ENCODE data around the gene ASIC5. TPM values are rescaled to one million over a fixed set of nuclear protein-coding genes. Genes with fewer than 3 reads are reported as not detected.

Gene ASIC5, protein sequence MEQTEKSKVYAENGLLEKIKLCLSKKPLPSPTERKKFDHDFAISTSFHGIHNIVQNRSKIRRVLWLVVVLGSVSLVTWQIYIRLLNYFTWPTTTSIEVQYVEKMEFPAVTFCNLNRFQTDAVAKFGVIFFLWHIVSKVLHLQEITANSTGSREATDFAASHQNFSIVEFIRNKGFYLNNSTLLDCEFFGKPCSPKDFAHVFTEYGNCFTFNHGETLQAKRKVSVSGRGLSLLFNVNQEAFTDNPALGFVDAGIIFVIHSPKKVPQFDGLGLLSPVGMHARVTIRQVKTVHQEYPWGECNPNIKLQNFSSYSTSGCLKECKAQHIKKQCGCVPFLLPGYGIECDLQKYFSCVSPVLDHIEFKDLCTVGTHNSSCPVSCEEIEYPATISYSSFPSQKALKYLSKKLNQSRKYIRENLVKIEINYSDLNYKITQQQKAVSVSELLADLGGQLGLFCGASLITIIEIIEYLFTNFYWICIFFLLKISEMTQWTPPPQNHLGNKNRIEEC
- total RNA-seq (not detected), polyA plus RNA-seq (not detected)
- long read RNA-seq, donor 1 = 0 reads
- long read RNA-seq, donor 2 = 0 reads

GRCh38 chr4:155866177-155866576 is at the start of gene ASIC5:
ASIC5 (minus strand) TSS chr4:155866277; CDS start chr4:155866226, 51 bp downstream.
- no peak for DNase-seq
- Histone ChIP-seq H3K9me3 (no peaks in the 10 kb centered on the region), H3K4me3 (no peak within 1 kb of the TSS), H3K27ac (no peak within 1 kb of the TSS), H3K4me1 (no peaks in the 10 kb centered on the region), H3K36me3 (ENCODE audit: insufficient read depth in 1 of 2, low read depth in 1 of 2) (no peaks in the 10 kb centered on the region), H3K27me3 (ENCODE audit: insufficient read depth in 3 of 3, low read length in 2 of 3) (no peaks in the 10 kb centered on the region)
- intact Hi-C loops (cut with DNase I) = no loop called here
- TF ChIP-seq, protein P1, sequence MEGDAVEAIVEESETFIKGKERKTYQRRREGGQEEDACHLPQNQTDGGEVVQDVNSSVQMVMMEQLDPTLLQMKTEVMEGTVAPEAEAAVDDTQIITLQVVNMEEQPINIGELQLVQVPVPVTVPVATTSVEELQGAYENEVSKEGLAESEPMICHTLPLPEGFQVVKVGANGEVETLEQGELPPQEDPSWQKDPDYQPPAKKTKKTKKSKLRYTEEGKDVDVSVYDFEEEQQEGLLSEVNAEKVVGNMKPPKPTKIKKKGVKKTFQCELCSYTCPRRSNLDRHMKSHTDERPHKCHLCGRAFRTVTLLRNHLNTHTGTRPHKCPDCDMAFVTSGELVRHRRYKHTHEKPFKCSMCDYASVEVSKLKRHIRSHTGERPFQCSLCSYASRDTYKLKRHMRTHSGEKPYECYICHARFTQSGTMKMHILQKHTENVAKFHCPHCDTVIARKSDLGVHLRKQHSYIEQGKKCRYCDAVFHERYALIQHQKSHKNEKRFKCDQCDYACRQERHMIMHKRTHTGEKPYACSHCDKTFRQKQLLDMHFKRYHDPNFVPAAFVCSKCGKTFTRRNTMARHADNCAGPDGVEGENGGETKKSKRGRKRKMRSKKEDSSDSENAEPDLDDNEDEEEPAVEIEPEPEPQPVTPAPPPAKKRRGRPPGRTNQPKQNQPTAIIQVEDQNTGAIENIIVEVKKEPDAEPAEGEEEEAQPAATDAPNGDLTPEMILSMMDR (IDR thresholded peaks at IDR 0.05) = no peak
- no peak for ATAC-seq
- WGBS, 3 donors = 0 to 48% (median 0%) methylated on average over 1 of the region's 1 CpG

DNA sequence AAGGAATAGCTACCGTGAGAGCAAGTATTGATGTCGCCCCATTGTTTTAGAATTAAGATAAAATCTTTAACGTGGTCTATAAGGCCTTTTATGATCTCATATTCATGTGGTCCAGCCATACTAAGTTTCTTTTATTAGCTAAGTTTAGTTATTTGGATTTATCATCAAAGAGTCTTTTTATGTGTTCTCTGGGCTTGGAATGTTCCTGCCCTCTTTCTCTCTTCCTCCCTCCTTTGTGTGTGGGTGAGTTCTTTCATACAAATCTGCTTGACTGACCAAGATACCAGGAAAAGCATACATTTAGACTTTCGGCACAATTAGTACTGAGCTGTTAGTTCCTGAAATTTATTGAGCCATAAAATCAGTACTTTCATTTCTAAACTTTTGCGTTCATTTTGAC is 48.7 kb upstream of the ASIC5 start:
- Histone ChIP-seq H3K4me1 (no peaks in the 10 kb centered on the region), H3K9me3 (no peaks in the 10 kb centered on the region), H3K27ac (no peak overlapping the region), H3K4me3 (no peak overlapping the region), H3K36me3 (ENCODE audit: insufficient read depth in 1 of 2, low read depth in 1 of 2) (no peaks in the 10 kb centered on the region), H3K27me3 (ENCODE audit: insufficient read depth in 3 of 3, low read length in 2 of 3) (no peaks in the 10 kb centered on the region)
- TF ChIP-seq, protein P1 (IDR thresholded peaks at IDR 0.05) = no peak
- WGBS, 3 donors = 50 to 51% (median 50%) methylated on average over 5 of the region's 5 CpGs
- no peak for ATAC-seq
- intact Hi-C loops (cut with DNase I) = no loop called here
- DNase-seq = no peak

DNA sequence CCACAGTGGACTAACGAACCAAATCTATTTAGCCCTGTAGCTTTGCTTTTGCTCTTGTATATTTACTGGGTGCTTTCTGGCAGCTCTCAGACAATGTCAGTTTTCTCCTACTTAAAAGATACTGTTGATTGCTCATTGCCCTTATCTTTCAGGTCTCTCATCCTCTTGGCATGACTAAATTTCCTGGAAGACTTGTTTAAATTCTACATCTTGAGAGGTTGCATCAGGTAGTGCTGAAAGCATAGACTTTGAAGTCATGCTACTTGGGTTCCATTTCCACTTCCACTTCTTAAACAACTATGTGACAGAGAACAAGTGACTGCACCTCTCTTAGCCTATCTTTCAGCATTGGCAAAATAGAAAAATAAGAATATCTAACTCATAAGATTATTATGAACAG is 45.8 kb upstream of the ASIC5 start:
- no peaks in the 10 kb centered on the region for H3K4me1 ChIP-seq
- DNase-seq = no peak
- WGBS, 3 donors = 79 to 89% (median 88%) methylated on average over 1 of the region's 1 CpG
- no peak overlapping the region for H3K4me3 ChIP-seq
- TF ChIP-seq, protein P1 (IDR thresholded peaks at IDR 0.05) = no peak
- no peaks in the 10 kb centered on the region for H3K9me3 ChIP-seq
- no peak overlapping the region for H3K27ac ChIP-seq
- intact Hi-C loops (cut with DNase I) = no loop called here
- H3K36me3 ChIP-seq (ENCODE audit: insufficient read depth in 1 of 2, low read depth in 1 of 2) = no peaks in the 10 kb centered on the region
- ATAC-seq = no peak
- H3K27me3 ChIP-seq (ENCODE audit: insufficient read depth in 3 of 3, low read length in 2 of 3) = no peaks in the 10 kb centered on the region

DNA sequence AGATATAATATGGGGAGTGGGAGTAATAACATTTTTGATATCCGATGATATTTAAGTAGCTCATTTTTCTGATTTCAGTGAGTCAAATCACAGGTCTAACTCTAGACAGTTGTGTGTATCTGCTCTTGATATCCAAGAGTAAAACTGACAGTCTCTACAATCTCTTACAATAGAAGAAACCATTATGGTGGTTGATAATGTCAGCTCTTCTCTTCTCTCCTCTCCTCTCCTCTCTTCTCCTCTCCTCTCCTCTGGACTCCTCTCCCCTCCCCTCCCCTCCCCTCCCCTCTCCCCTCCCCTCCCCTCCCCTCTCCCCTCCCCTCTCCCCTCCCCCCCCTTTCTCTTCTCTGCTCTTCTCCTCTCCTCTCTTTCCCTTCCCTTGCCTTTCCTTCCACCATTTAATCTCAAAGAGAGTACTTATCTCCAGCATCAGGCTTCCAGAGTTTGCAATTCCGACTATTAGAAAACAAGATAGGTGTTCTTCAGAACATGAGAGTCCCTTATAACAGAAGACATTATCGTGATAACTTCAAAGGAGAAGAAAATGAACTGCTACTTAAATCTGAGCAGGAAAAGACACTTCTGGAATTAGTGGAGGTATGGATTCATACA is 43.6 kb upstream of the ASIC5 start:
- TF ChIP-seq, protein P1 (IDR thresholded peaks at IDR 0.05) = no peak
- H3K27ac ChIP-seq = no peak overlapping the region
- H3K4me1 ChIP-seq = no peaks in the 10 kb centered on the region
- ATAC-seq (no peak), DNase-seq (no peak)
- H3K4me3 ChIP-seq = no peak overlapping the region
- H3K27me3 ChIP-seq (ENCODE audit: insufficient read depth in 3 of 3, low read length in 2 of 3) = no peaks in the 10 kb centered on the region
- WGBS, 3 donors = 92 to 93% (median 92%) methylated on average over 3 of the region's 3 CpGs
- no peaks in the 10 kb centered on the region for H3K36me3 ChIP-seq (ENCODE audit: insufficient read depth in 1 of 2, low read depth in 1 of 2)
- intact Hi-C loops (cut with DNase I) = no loop called here
- H3K9me3 ChIP-seq = no peaks in the 10 kb centered on the region

Data from psoas muscle (tissue), 8 donors.